ENCODE results near the gene AGAP3.

The AGAP3 gene

DNA sequence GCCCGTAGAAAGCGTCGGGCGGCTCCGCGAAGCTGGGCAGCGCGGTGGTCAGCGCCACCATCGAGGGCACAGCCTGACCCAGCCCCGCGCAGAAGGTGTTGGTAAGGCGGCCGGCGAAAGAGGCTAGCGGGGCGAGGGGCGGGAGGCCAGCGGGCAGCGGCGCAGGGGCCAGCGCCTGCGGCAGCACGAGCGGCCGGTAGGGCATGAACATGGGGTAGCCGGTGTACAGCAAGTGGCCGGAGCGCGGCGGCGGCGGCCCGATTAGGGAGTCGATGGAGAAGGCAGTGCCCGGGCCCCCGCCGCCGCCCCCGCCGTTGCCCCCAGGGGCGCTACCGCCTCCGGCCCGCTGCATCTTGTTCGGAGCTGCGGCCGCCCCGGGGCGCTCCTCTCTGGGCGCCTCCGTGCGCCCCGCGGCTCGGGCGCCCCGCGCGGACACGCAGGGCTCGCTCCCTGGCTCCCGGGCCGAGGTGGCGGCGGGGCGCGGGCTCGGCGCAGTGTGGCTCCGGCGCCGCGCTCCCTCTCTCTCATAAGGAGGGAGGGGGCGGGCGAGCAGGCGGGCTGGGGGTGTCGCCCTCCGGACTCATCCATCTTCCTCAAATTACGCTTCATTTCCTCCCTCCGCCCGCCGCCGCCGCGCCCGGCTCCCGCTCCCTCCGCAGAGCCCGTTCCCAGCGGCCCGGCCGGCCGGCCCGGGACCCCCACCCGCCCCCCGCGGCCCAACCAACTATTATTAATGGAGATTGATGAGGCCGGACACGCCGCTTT is 81.1 kb downstream of the AGAP3 start, which contains the start of gene GBX1:
GBX1 (minus strand) TSS at position 498 of the 765 bp plus-strand sequence; CDS start at position 352, 146 bp downstream.
- DNase-seq = peak; percentile 28

DNA sequence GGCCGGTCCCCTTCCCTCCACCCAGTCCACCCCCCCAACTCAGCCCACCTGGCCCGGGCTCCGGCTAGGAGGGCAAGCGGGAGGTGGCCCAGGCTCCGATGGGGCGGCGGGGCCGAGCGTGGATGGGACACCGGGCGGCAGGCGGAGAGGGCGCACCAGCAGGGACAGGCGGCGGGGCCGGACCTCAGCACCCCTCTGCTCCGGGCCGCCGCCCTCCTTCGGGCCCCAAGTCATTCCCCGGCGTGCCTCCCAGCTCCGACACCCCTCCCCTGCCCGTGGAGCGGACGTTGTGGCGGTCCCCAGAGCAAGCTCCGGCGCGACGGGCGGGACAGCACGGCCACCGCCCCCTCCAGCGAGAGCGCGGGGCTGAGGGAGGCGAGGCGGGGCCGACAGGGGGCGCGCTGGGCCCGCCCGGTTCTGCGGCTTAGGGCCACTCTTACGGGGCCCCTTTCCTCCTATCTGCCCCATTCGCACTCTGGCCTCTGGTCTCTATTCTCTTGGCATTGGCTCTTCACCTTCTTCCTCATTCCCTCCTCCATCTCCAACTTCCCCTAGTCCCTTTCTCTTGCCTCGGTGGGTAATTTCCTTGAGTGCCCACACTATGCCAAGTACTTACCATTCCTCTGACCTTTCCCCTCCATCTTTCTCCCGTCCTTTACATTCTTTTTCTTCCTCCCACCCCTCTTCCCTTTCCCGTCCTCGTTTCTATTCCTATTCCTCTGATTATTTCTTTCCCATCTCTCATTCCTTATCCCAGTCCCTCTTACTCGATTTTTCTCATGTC is 81.9 kb downstream of the AGAP3 start:
- peak; percentile 7 for DNase-seq

DNA sequence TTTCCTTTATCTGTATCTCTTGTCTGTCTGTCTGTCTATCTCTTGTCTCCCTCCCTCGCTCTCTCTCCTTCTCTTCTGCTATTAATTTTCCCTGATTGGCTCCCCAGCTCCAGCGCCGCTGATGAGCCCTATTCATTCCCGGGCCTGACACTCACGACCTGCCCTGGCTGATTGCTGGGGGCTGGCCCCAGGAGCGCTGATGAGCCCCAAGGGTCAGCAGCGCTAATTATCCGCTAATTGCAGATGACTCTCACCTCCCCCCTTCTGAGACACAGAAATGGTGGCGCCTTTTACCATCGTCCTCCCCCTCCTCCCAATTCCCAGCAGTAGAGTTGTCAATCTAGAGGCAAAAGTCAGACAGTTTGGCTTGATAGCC is 82.5 kb downstream of the AGAP3 start:
- no peak for DNase-seq

DNA sequence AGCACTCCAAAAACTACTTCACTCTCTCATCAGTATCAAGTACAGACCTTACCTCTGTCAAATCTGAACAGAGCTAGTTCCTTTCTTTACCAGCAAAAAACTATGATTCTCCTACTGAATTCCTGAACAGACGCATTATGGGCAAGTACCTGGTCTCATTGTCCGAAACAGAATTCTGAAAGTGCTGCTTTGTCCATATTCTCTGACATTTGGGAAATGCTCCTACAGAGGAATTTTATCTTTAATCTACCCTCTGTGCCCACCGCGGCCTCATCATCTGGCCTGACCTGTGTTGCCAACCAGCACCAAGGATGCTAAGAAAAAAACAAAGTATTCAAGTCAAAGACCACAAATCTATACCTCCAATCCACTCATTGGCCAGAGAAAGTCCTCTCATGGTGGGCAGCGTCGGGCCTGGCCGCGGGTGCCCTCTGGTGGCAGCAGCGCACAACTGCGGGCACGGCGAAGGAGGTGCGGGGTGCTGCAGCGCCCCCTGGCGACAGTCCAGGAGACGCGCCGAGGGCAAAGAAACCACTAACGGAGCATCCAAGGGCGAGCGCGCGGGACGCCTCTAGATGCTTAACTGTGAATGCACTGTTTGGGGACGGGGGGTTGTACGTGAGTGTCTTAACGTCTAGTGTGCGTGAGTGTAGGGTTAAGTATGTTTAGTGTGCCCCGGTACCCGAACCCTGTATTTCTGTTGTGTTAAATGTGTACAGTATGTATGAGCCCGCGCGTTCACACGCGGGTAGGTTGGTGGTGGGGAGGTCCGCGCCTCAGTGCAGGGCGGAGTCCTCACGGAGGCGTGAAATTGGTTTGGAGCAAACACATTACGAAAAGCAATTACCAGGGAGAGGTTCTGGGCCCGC is 86.2 kb downstream of the AGAP3 start:
- DNase-seq = peak; percentile 50

DNA sequence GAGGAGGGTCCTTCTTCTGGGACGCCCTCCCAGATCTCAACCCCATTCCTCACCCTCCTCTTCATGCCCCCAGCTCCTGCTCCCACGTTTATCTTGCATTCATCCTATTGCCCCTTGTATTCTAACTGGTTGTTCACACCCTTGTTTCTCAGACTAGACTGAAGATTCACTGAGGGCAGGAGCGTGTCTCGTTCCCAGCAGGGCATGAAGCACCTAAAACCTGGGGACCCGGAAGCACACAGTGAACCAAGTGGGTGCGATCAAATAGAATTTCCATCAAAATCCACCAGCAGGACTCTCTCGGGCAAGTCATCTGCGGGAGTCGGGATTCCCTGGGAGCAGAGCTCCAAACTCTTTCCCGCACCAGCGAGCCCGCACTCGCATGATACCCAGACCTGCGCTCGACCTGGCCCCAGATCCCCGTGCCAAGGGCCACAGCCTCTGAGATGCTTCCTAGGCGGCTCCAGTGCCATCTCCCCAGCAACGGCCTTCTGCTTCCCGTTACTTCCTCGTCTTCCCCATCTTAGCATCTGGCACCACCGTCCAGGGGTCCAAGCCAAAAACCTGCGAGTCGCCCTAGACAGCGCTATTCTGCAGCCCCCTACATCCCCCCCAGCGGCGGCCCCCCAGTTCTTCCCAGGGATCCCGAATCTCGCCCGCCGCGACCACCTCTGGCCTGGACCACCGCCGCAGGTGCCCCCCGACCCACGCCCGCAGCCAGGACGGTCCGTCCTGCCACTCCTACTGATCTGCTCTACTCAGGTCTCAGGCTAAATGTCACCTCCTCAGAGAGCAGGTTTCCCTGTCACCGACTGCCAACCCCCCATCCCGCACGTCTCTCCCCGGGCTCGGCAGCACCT is 87.3 kb downstream of the AGAP3 start:
- DNase-seq = no peak

DNA sequence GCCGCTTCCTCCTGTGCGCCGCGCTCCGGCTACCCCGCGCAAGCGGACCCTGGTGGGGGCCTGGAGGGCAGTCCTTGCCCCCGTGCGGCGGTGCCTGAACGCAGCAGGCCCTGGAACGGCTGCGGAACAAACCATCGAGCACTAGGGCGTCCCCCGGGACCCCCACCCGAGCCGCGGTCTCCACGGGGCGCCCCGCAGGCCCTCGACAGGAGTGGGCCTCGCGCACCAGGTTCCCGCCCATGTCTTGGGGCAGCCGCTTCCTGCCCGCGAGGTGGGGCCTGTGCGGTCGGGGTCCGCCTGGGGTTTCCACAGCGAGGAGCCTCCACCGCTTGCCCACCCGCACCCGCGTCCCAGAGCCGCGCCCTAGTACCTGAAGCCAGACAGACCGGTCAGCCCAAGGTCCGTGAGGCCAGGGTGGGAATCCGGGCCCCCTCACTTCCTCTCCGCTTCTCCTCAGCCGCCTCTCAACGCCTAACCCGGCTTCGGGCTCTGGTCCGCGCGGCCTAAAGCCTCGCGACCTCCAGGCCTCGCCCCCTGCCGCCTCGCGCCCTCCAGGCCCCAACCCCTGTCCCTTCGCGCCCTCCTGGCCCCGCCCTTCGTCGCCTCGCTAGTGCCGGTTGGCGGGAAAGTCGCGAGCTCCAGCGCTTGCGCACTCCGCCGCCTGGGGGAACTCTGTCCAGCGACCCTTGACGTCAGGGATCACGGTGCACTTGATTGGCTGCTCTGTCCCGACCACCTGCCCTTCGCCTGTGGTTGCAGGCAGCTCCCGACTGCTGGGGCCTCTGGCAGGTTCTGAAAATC is 88.2 kb downstream of the AGAP3 start:
- no peak for DNase-seq

DNA sequence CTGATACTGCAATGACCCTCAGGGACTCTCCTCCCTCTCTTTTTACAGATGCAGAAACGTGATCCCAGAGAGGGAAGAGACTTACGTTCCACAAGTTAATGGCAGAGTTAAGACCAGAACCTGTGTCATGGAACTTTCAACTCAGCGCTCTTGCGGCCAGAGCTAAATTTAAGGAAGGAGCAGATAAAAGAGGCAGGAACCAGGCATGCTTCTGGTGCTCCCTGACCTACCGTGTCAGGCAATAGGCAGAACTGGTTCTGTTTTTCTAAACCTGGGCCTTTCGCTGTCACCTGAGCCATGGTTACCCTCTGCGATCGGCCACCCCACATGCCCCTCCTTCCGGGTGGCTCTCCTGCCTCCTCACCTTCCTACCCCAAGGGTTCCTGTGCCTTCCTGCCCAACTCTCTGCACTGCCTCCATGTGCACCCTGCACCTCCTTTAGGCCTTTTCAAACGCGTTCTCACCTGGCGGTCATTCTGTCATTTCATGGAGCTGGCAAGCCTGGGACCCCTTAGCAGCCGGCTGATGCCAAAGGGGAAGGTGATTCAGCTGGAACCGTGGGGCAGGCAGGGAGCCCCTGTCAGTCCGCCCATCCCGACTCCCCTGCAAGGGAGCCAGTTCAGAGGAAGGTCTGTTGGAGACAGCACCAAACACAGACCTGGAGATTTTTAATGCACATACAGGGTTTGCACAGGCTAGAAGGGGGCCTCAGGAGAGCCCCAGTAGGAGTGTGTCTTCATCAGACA is 88.9 kb downstream of the AGAP3 start:
- DNase-seq = no peak

DNA sequence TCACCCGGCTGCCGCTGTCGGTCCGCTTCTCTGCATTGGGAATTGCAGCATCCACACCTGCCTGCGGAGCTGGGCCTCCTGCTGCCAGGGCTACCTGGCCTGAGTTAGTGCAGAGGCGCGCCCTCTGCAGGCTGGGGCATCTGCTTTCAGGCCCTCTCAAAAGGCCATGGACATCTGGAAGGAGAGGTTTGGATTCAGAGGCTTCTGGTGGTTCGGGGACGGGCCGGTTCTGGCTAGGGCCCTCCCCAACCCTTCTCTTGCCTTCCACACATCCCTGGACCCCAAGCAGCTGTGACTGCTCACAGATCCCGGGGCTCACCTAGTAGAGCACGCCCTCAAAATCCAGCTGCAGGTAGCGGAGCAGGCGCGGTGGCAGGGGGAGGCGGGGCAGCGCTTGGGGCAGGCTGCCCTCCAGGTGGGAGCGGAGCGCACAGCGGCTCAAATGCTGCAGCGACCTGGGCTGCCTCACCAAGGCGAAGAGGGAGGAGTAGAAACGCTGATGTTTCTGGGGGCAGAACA is 89.6 kb downstream of the AGAP3 start:
- no peak for DNase-seq

DNA sequence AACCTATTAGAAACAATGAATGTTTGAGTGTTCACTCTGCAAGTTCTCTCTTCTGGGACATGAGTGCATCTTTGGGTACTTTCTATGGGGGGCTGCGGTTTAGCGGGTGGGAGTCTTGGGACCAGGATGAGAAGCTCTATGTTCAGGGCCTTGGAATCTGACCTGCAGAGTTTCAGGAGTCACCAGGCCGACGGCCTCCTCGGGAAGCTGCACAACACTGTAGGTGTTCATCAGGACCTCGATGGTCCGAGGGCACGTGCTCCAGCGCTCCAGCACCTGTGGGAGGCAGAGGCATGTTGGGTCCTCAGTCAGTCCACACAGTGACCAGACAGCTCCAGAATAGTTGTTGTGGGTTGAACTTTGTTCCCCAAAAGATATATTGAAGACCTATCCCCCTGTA is 90.1 kb downstream of the AGAP3 start:
- DNase-seq = no peak

DNA sequence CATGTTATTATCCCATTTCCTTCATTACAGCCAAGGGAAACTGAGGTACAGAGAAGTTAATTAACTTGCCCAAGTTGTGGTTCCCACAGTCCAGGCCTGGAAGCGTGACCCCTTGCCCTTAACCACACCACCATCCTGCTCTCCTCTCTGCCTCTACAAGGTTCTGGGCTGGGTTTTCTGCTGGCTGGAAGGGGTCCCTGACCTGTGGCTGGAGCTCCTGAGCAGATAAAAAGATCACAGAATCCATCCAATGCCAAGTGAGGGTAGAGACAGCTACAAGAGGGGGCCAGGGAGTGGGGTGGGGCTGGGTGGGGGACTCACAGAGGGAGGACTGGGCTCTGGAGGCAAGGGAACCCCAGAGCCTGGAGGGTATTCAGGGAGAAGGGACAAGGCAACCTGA is 91.0 kb downstream of the AGAP3 start:
- no peak for DNase-seq

DNA sequence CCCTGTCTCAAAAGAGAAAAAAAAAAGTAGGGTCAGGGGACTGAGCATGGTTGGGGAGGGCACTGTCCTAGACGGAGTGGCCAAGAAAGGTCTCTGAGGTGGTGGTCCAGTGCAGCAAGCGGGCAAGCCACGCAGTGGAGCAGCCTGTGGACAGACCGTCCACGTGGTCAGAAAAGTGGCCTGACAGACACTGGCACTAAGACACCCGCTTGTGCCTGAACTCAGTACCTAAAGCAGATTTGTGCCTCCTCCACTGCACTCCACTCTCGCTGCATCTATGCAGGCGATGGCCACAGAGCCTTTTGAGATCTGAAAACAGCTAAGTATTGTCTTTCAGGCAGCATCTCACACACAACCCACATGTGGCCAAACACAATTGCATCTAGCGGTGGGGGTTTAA is 92.0 kb downstream of the AGAP3 start:
- no peak for DNase-seq

DNA sequence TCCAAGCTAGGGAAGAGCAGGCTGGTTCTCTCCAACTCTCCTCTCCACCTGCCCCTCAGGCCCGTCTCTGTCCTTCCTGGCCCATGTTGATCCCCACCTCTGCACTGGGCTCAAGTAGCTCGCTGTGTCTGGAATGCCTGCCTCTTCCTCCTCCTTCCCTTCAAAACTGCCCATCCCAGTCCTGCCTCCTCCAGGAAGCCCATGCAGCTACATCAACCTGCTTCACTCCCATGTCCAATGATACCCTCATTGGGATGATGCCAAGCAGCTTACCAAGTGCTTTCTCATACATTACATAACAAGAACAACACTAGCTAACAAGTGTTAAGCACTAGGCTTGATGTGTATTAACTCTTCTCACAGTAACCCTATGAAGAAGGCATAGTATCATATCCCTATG is 92.6 kb downstream of the AGAP3 start:
- no peak for DNase-seq

DNA sequence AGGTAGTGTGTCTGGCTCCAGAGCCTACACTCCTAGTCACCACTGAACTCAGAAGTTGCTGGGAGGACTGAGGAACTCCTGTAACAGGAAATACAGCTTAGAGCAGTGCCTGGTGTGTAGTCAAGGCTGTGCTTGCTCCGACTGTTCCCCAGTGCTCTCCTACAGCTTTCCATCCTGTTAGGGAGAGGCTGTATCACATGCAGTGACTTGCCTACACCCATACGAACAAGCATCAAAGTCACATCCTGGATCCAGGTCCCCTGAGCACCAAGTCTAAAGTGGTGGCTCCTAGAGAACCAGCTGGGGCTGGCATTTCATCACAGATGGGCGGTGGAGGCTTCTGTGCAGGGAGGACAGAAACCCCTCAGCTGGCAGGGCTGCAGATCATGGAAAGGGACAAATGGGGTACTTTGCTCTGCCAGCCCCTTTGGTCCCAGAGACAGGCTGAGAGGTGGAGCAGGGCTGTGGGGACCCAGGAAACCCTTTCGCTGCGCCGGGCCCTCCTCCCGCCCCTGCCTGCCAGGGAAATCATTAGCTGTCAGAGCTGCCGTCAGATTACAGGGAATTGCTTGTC is 93.1 kb downstream of the AGAP3 start:
- no peak for DNase-seq

DNA sequence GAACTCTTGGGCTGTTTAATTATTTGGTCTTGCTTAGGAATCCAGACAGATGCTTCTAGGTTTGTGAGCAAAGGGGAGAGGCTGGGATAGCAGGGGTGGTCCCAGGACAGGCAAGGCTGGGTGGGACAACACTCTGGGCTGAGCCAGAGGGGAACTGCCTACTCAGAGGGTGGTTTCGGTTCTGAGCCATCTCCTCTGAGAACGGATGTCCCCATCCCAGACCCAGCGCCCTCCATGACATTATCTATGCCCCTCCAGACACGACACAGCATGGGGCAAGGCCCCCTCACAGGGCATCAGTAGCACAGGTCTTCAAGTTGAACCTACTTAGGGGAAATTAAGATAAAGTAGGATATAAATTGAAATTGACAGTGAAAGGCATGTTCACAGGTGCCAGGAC is 93.7 kb downstream of the AGAP3 start:
- DNase-seq = no peak

DNA sequence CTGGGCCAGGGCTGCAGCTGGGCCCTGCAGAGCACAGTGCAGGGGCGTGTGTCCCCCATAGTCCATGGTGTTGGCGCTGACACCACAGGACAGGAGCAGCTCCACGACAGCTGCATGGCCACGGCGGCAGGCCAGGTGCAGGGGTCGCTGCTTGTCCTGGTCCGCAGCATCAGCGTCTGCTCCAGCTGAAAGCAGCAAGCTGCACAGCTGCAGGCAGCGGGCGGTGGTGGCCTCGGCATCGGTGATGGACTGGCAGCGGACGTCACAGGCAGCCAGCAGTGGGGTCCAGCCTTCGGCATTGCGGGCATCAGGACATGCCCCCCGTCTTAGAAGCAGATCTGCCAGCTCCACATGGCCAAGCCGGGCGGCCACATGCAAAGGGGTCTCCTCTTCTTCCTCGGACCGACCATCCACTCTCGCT is 94.7 kb downstream of the AGAP3 start:
- no peak for DNase-seq

DNA sequence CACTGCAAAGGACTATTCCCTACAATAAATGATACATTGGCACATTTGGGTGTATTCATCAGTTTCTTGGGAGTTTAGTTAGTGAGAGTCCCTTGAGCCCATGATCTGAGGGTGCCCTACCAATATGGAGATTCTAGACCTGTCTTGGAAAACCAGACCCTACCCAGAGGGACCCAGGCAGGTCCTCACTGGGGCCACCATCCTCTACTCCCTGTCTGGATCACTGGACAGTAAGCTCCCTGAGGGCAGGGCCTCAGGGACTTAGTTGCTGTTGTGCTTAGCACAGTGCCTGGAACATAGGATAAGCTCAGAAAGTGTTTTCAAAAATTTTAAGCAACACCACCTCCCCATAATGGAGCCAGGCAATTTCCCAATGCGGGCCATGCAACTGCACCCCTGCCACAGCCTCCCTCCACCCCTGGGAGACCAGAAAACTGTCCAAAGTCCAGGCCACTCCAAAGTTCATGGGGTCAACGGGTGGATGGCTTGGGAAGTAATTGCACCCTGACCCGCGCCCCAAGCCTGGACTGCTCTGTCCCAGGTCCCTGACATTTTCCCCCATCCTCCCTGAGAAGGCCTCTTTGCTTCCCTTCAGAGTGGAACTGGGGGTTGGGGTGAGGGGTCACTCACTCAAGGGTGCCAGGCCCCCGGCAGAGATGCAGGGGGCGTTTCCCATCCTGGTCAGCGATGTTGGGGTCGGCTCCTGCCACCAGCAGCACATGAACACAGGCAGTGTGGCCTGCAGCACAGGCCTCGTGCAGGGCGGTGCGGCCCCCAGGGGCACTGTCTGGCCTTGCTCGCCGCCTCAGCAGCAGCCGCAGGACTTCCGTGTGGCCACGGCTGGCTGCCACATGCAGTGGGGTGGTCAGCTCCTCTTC is 99.7 kb downstream of the AGAP3 start:
- DNase-seq = no peak

DNA sequence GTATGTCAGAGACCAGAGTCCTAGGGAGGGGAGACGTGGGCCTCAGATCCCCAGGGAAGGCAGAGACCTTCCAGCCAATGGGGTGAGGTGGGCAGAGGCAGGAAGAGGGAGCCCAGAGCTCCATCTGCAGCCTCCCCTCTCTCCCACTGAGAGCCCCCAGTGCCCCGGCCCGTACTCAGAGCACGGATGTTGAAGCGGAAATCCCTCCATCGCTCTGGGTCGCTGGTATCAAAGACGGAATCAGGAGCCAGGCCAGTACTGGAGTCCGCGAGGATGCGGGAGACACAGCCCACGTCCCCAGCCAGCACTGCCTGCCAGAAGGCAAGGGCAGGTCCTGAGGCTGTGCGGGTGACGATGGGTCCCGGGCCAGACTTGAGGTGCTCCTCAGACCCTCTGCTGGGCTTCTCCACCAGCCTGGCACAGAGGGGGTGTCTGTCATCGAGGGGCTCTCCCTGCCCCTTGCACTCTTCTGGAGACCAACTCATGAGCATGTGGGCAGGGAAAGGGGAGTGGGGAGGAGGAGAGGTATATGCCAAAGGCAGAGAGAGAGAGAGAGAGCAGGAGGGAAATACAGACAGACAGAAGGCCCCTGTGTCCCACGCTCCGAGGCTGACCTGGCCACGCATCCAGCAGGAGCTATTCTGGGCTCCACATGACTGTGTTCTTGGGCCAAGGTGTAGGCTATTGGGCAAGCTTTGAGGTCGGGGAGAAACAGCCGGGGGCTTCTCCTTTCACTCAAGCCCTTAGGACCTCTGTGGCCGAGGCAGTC is 100.5 kb downstream of the AGAP3 start, which contains the start of gene ASB10:
ASB10 (minus strand) TSS at position 611 of the 769 bp plus-strand sequence; CDS start at position 491, 120 bp downstream.
- DNase-seq = no peak
